Cardiac muscle cell (in vitro differentiated cells and primary cell): ENCODE results near the gene PROSER1. TPM values are rescaled to one million over a fixed set of nuclear protein-coding genes. Genes with fewer than 3 reads are reported as not detected.
A peak's percentile ranks its signal among the peaks of the same experiment; 100 is the strongest.
"Not testable (repeated sequence)": the region's sequence is repeated elsewhere in the genome, so short reads cannot be mapped to it uniquely, and the experiment has no call there.

Experiments used
- DNase-seq, 2 donors: peaks; one replicate each; pipeline versions ENCODE4 v3.0.0 to v3.0.0-alpha.2; 2010 to 2017; ENCODE audit warnings: low read depth in 1 of 2, low spot score in 1 of 2
- H3K27ac ChIP-seq: fragments of 200-600 bp; sonication (generic); 2 replicates; pipeline ENCODE4 v1.5.1; 2016
- H3K27me3 ChIP-seq: fragments of 200-600 bp; sonication (generic); 2 replicates; pipeline ENCODE4 v1.6.0; 2016; ENCODE audit warnings: control low read depth
- H3K36me3 ChIP-seq: fragments of 200-600 bp; sonication (generic); 2 replicates; pipeline ENCODE4 v1.5.1; 2016; ENCODE audit warnings: control low read depth
- H3K4me1 ChIP-seq: fragments of 200-600 bp; sonication (generic); 2 replicates; pipeline ENCODE4 v1.8.1; 2017; ENCODE audit warnings: low read depth, mild to moderate bottlenecking, mixed run types
- H3K4me3 ChIP-seq: fragments of 200-600 bp; sonication (generic); 2 replicates; pipeline ENCODE4 v1.5.1; 2016; ENCODE audit warnings: mild to moderate bottlenecking
- H3K9me3 ChIP-seq: fragments of 200-600 bp; sonication (generic); 2 replicates; pipeline ENCODE4 v1.5.1; 2017; ENCODE audit warnings: low read depth, mild to moderate bottlenecking, control low read depth
- polyA plus RNA-seq: library from polyadenylated mRNA; unstranded; fragments of >200 nt; fragmentation: Nextera tagmentation; extraction: Ambion mirVana; gene quantifications from 2 replicates; pipeline ENCODE4 v1.2.1, GENCODE V29; 2016
- total RNA-seq: library from RNA; depleted of rRNA; stranded (reverse); fragments of >200 nt; gene quantifications from 2 replicates; pipeline ENCODE4 v1.2.3, GENCODE V29; 2016
- TF ChIP-seq, protein P1 (sequence below): IDR thresholded peaks from 2 replicates; pipeline ENCODE4 v1.5.1; 2012; ENCODE audit warnings: low read depth, mild to moderate bottlenecking, low read length

PROSER1 gene
- total RNA-seq (10.7 and 14.0 TPM in 2 replicates), polyA plus RNA-seq (13.1 and 18.3 TPM in 2 replicates)

- H3K9me3 ChIP-seq: no peaks in the 10 kb centered on the region
- peaks cover 3% of the 10 kb centered on the region for H3K36me3 ChIP-seq
- H3K4me1 ChIP-seq: peaks cover 25% of the 10 kb centered on the region
- DNase-seq: peak; percentile 96 to 98
- H3K4me3 ChIP-seq: peak within 1 kb of the TSS; percentile 69
- peak within 1 kb of the TSS; percentile 89 for H3K27ac ChIP-seq
- no peaks in the 10 kb centered on the region for H3K27me3 ChIP-seq
- TF ChIP-seq, protein P1, sequence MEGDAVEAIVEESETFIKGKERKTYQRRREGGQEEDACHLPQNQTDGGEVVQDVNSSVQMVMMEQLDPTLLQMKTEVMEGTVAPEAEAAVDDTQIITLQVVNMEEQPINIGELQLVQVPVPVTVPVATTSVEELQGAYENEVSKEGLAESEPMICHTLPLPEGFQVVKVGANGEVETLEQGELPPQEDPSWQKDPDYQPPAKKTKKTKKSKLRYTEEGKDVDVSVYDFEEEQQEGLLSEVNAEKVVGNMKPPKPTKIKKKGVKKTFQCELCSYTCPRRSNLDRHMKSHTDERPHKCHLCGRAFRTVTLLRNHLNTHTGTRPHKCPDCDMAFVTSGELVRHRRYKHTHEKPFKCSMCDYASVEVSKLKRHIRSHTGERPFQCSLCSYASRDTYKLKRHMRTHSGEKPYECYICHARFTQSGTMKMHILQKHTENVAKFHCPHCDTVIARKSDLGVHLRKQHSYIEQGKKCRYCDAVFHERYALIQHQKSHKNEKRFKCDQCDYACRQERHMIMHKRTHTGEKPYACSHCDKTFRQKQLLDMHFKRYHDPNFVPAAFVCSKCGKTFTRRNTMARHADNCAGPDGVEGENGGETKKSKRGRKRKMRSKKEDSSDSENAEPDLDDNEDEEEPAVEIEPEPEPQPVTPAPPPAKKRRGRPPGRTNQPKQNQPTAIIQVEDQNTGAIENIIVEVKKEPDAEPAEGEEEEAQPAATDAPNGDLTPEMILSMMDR: no peak
Measured at GRCh38 chr13:39037880-39038568, at the start of gene PROSER1, which contains the start of gene NHLRC3. TSS of gene PROSER1 (minus strand) at chr13:39038089. CDS start at chr13:39037242, 847 bp downstream. TSS of gene NHLRC3 (plus strand) at chr13:39038456. CDS start at chr13:39038640, 184 bp downstream.

- not testable (repeated sequence) for H3K27me3 ChIP-seq, H3K4me3 ChIP-seq, H3K4me1 ChIP-seq, H3K36me3 ChIP-seq, H3K27ac ChIP-seq, H3K9me3 ChIP-seq, DNase-seq
Measured at GRCh38 chr13:39086251-39086945, 48.5 kb upstream of the PROSER1 start.

- H3K4me1 ChIP-seq: no peaks in the 10 kb centered on the region
- H3K9me3 ChIP-seq: no peaks in the 10 kb centered on the region
- TF ChIP-seq, protein P1: no peak
- H3K27ac ChIP-seq: no peak overlapping the region
- no peak overlapping the region for H3K4me3 ChIP-seq
- H3K36me3 ChIP-seq: no peaks in the 10 kb centered on the region
- DNase-seq: no peak
- H3K27me3 ChIP-seq: no peaks in the 10 kb centered on the region
Measured at GRCh38 chr13:39073983-39074382, 36.1 kb upstream of the PROSER1 start.

- Histone ChIP-seq H3K4me3 (no peak overlapping the region), H3K9me3 (no peaks in the 10 kb centered on the region), H3K4me1 (no peaks in the 10 kb centered on the region), H3K27me3 (no peaks in the 10 kb centered on the region), H3K27ac (no peak overlapping the region), H3K36me3 (no peaks in the 10 kb centered on the region)
- no peak for DNase-seq
- TF ChIP-seq, protein P1: no peak
Measured at GRCh38 chr13:39072842-39073241, 35.0 kb upstream of the PROSER1 start.

- Histone ChIP-seq H3K27ac (no peak overlapping the region), H3K36me3 (no peaks in the 10 kb centered on the region), H3K9me3 (no peaks in the 10 kb centered on the region), H3K4me3 (no peak overlapping the region), H3K4me1 (no peaks in the 10 kb centered on the region), H3K27me3 (no peaks in the 10 kb centered on the region)
- no peak for DNase-seq
- TF ChIP-seq, protein P1: no peak
Measured at GRCh38 chr13:39062004-39062403, 24.1 kb upstream of the PROSER1 start.

GRCh38 chr13:39058040-39058439 is 20.2 kb upstream of the PROSER1 start:
- Histone ChIP-seq H3K36me3 (no peaks in the 10 kb centered on the region), H3K27ac (no peak overlapping the region), H3K4me1 (no peaks in the 10 kb centered on the region), H3K9me3 (no peaks in the 10 kb centered on the region), H3K4me3 (no peak overlapping the region), H3K27me3 (no peaks in the 10 kb centered on the region)
- no peak for DNase-seq
- TF ChIP-seq, protein P1: no peak
